DOHH2 (cell line): ENCODE data around the gene MGAM2.

Experiments
- H3F3A ChIP-seq: fragments of 200-600 bp; sonication (generic), shearing (Covaris generic); 2 replicates; pipeline ENCODE4 v1.6.0; 2016; ENCODE audit warnings: antibody characterized with exemption, mild to moderate bottlenecking; ENCODE audit not compliant: control insufficient read depth, insufficient read depth
- H3K27ac ChIP-seq: fragments of 200-600 bp; sonication (generic); 2 replicates; pipeline ENCODE4 v1.5.1; 2014; ENCODE audit warnings: low read depth, mild to moderate bottlenecking, low read length, moderate library complexity
- H3K27me3 ChIP-seq: fragments of 200-600 bp; sonication (generic); 2 replicates; pipeline ENCODE4 v1.6.1; 2014; ENCODE audit warnings: mild to moderate bottlenecking, low read length, mixed read lengths; ENCODE audit not compliant: control insufficient read depth
- H3K36me3 ChIP-seq: fragments of 200-600 bp; sonication (generic); 2 replicates; pipeline ENCODE4 v1.6.1; 2014; ENCODE audit warnings: mild to moderate bottlenecking, low read length, moderate library complexity, mixed read lengths; ENCODE audit not compliant: control insufficient read depth
- H3K4me1 ChIP-seq: fragments of 200-600 bp; sonication (generic); 2 replicates; pipeline ENCODE4 v1.6.1; 2014; ENCODE audit warnings: mild to moderate bottlenecking, low read length, mixed read lengths; ENCODE audit not compliant: control insufficient read depth
- H3K4me2 ChIP-seq: fragments of 200-600 bp; sonication (generic); 2 replicates; pipeline ENCODE4 v1.6.0; 2014; ENCODE audit warnings: mild to moderate bottlenecking, low read length, moderate library complexity
- H3K4me3 ChIP-seq: fragments of 200-600 bp; sonication (generic); 2 replicates; pipeline ENCODE4 v1.5.1; 2014; ENCODE audit warnings: mild to moderate bottlenecking, low read length, mixed read lengths
- H3K79me2 ChIP-seq: fragments of 200-600 bp; sonication (generic); 2 replicates; pipeline ENCODE4 v1.6.1; 2014; ENCODE audit warnings: mild to moderate bottlenecking, low read length, mixed read lengths; ENCODE audit not compliant: control insufficient read depth
- H3K9me2 ChIP-seq: fragments of 200-600 bp; sonication (generic); replicated peaks from 2 replicates; pipeline ENCODE4 v1.6.1; 2014; ENCODE audit warnings: mild to moderate bottlenecking, low read length, mixed read lengths; ENCODE audit not compliant: control insufficient read depth
- H3K9me3 ChIP-seq: fragments of 200-600 bp; sonication (generic); 2 replicates; pipeline ENCODE4 v1.6.1; 2014; ENCODE audit warnings: antibody characterized with exemption, low read length, mixed read lengths; ENCODE audit not compliant: control insufficient read depth, insufficient read depth
- H4K20me1 ChIP-seq: fragments of 200-600 bp; sonication (generic); 2 replicates; pipeline ENCODE4 v1.6.0; 2014; ENCODE audit warnings: low read depth, mild to moderate bottlenecking, antibody characterized with exemption, low read length, moderate library complexity; ENCODE audit not compliant: control insufficient read depth, insufficient read depth
- CTCF ChIP-seq: fragments of 200-600 bp; sonication (generic); IDR thresholded peaks from one replicate; pipeline ENCODE4 v1.5.1; 2014; ENCODE audit warnings: antibody characterized with exemption, mild to moderate bottlenecking, low read depth, low read length; ENCODE audit not compliant: poor library complexity, severe bottlenecking
- EZH2phosphoT487 ChIP-seq: fragments of 200-600 bp; sonication (generic); IDR thresholded peaks from 2 replicates; pipeline ENCODE4 v1.6.1; 2017; ENCODE audit warnings: borderline replicate concordance, mild to moderate bottlenecking, antibody characterized with exemption, low read length, moderate library complexity, mixed read lengths

MGAM2 gene

GRCh38 chr7:142228537-142229104, 117.1 kb downstream of the MGAM2 start:
- H4K20me1 ChIP-seq = no peaks in the 10 kb centered on the region
- no peaks in the 10 kb centered on the region for H3K79me2 ChIP-seq
- no peaks in the 10 kb centered on the region for H3K27me3 ChIP-seq
- H3K36me3 ChIP-seq = no peaks in the 10 kb centered on the region
- no peak overlapping the region for H3K27ac ChIP-seq
- H3K4me2 ChIP-seq = no peak overlapping the region
- no peaks in the 10 kb centered on the region for H3K9me3 ChIP-seq
- no peaks in the 10 kb centered on the region for H3F3A ChIP-seq
- no peak for TF ChIP-seq EZH2phosphoT487
- TF ChIP-seq CTCF = no peak
- H3K9me2 ChIP-seq = no peaks in the 10 kb centered on the region
- no peak overlapping the region for H3K4me3 ChIP-seq
- H3K4me1 ChIP-seq = no peaks in the 10 kb centered on the region

GRCh38 chr7:142231716-142232115, 120.2 kb downstream of the MGAM2 start:
- H3K4me1 ChIP-seq = no peaks in the 10 kb centered on the region
- H3K9me2 ChIP-seq = no peaks in the 10 kb centered on the region
- H3K4me2 ChIP-seq = no peak overlapping the region
- H3K4me3 ChIP-seq = no peak overlapping the region
- H3K9me3 ChIP-seq = no peaks in the 10 kb centered on the region
- H3K36me3 ChIP-seq = no peaks in the 10 kb centered on the region
- no peak overlapping the region for H3K27ac ChIP-seq
- H3K79me2 ChIP-seq = no peaks in the 10 kb centered on the region
- no peaks in the 10 kb centered on the region for H3F3A ChIP-seq
- TF ChIP-seq CTCF = no peak
- TF ChIP-seq EZH2phosphoT487 = no peak
- no peaks in the 10 kb centered on the region for H4K20me1 ChIP-seq
- no peaks in the 10 kb centered on the region; the same call in 1 of the 2 replicates for H3K27me3 ChIP-seq

- no peaks in the 10 kb centered on the region for H3K9me2 ChIP-seq
- H3F3A ChIP-seq = no peaks in the 10 kb centered on the region
- no peaks in the 10 kb centered on the region; the same call in 1 of the 2 replicates for H3K27me3 ChIP-seq
- no peaks in the 10 kb centered on the region for H3K36me3 ChIP-seq
- no peaks in the 10 kb centered on the region for H3K9me3 ChIP-seq
- no peaks in the 10 kb centered on the region for H4K20me1 ChIP-seq
- H3K4me1 ChIP-seq = no peaks in the 10 kb centered on the region
- no peak overlapping the region for H3K4me3 ChIP-seq
- no peak overlapping the region for H3K4me2 ChIP-seq
- H3K79me2 ChIP-seq = no peaks in the 10 kb centered on the region
- TF ChIP-seq CTCF (no peak), EZH2phosphoT487 (no peak)
- no peak overlapping the region for H3K27ac ChIP-seq
These were observed 129.0 kb downstream of the MGAM2 start for GRCh38 chr7:142240546-142240945.
